ENCODE results near the gene ENOX1.

Gene ENOX1

DNA sequence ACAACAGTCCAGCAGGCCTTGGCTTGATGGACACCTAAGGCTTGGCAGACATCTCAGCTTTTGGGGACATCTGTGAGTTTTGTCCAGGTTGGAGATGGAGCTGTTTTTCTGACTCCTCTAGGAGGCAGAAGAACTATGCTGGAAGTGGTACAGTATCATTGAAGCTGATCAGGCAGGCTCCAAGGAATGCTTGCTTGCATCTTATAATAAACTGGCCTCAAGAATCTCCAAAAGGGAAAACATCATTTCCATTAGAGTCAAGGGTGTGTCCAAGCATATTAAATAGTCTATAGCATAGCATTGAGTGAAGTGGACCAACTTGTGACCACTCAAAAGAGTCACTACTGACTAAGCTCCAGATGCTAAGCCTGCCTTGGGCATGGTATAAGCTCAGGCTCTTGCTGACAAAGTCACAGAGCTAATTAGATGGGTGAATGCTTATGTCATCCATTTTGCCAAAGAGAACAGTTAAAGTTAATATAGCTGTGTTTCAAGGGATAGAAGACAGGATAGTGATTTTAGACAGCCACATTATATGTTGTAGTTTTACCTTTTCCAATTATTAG is 547.4 kb downstream of the ENOX1 start:
- H3K9me3 ChIP-seq (ENCODE audit: control insufficient read depth, low read length), result no peaks in the 10 kb centered on the region
- no peak overlapping the region for H3K27ac ChIP-seq (ENCODE audit: low read depth, low read length, severe bottlenecking)

DNA sequence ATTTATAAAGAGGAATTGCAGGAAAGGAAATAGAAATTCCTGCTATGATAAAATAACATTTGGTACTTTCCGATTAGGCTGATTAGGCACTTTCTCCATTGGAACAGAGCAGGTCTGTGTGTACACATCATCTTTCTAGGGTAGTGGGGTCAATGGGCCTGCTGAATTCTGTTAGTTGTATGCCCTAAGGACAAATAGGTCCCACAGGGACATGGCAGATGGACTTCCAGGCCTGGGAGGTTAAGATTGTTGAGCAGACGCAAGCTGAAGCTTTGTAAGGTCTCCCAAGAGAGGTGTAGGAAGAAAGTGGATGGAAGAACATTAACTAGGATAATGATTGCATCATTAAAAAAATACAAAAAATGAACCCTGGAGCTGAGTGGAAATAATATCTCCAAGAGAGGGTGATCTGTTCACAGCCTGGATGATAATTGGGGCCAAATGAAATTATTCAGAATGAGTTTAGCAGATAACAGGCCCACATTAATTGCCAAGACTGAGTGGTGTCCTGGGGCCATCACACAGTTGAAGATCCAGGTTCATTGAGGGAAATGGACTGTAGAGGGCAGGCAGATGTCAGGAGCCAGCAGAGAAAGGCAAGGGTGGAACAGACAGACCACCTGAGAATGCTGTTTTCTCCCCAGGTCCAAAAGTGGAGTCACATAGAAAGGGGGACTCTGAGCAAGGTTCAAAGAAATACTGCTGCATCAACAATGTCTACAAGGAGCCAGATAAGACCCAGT is 548.3 kb downstream of the ENOX1 start:
- Histone ChIP-seq H3K4me1 (ENCODE audit: control insufficient read depth, insufficient read depth, low read length, poor library complexity, severe bottlenecking) (no peaks in the 10 kb centered on the region), H3K36me3 (ENCODE audit: control insufficient read depth, insufficient read depth, low read length) (no peaks in the 10 kb centered on the region), H3K9me3 (ENCODE audit: control insufficient read depth, low read length) (no peaks in the 10 kb centered on the region), H3K4me3 (ENCODE audit: extremely low read depth, insufficient read depth, low read length, poor library complexity, severe bottlenecking) (no peak overlapping the region), H3K27ac (ENCODE audit: low read depth, low read length, severe bottlenecking) (no peak overlapping the region)
- WGBS, 2 experiments (ENCODE audit: insufficient coverage in 2 of 2), result 80 to 86% methylated on average over 1 of the region's 2 CpGs

More for the DNA sequence above, 547.4 kb downstream of the ENOX1 start:
- no peak overlapping the region for H3K4me3 ChIP-seq (ENCODE audit: extremely low read depth, insufficient read depth, low read length, poor library complexity, severe bottlenecking)
- no peaks in the 10 kb centered on the region for H3K4me1 ChIP-seq (ENCODE audit: control insufficient read depth, insufficient read depth, low read length, poor library complexity, severe bottlenecking)
- no peaks in the 10 kb centered on the region for H3K36me3 ChIP-seq (ENCODE audit: control insufficient read depth, insufficient read depth, low read length)

DNA sequence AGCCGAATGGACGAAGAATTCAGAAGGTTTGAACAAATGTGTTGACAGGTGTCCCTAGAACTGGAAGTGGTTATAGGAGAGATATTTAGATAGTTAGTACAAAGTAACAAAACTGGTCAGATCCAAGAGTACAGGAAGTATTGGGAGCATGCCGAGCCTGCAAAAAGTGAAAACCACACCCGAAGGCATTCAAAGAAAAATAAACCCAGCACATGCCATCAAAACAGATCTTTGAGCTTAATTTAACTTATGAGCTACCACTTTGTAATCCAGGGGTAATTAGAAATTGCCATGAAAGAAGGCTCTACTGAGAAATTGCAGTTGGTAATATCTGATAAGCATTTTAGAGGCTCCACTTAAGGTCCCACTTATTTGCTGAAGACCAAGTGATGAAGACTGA is 549.2 kb downstream of the ENOX1 start:
- 88 to 92% methylated on average over 2 to 4 of the region's 4 CpGs for WGBS, 2 experiments (ENCODE audit: insufficient coverage in 2 of 2)
- Histone ChIP-seq H3K36me3 (ENCODE audit: control insufficient read depth, insufficient read depth, low read length) (no peaks in the 10 kb centered on the region), H3K4me3 (ENCODE audit: extremely low read depth, insufficient read depth, low read length, poor library complexity, severe bottlenecking) (no peak overlapping the region), H3K4me1 (ENCODE audit: control insufficient read depth, insufficient read depth, low read length, poor library complexity, severe bottlenecking) (no peaks in the 10 kb centered on the region), H3K27ac (ENCODE audit: low read depth, low read length, severe bottlenecking) (no peak overlapping the region), H3K9me3 (ENCODE audit: control insufficient read depth, low read length) (no peaks in the 10 kb centered on the region)

DNA sequence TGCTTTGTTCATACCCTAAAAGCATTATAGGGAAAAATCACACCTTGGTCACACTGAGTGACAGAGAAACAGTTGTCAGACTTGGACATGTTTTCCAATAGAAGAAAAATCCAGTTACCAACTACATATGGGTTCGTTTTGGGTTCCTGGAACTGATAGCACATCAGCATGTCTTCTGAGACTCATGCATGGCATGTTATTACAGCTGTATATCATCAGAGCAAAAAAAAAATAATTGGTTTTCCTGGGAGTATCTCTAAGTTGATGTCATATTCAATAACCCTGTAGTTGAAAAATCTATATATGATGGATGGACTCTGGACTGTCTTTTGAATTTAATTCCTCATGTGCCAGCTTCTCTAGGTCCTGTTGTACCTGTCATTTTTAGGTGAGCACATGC is 551.7 kb downstream of the ENOX1 start:
- no peaks in the 10 kb centered on the region for H3K9me3 ChIP-seq (ENCODE audit: control insufficient read depth, low read length)
- no peaks in the 10 kb centered on the region for H3K36me3 ChIP-seq (ENCODE audit: control insufficient read depth, insufficient read depth, low read length)
- WGBS, 2 experiments (ENCODE audit: insufficient coverage in 2 of 2), result 80% methylated on average over 1 of the region's 1 CpG; no CpG with 5 or more reads in 1 of the 2 experiments
- no peak overlapping the region for H3K27ac ChIP-seq (ENCODE audit: low read depth, low read length, severe bottlenecking)
- no peak overlapping the region for H3K4me3 ChIP-seq (ENCODE audit: extremely low read depth, insufficient read depth, low read length, poor library complexity, severe bottlenecking)
- H3K4me1 ChIP-seq (ENCODE audit: control insufficient read depth, insufficient read depth, low read length, poor library complexity, severe bottlenecking), result peaks cover 2% of the 10 kb centered on the region

DNA sequence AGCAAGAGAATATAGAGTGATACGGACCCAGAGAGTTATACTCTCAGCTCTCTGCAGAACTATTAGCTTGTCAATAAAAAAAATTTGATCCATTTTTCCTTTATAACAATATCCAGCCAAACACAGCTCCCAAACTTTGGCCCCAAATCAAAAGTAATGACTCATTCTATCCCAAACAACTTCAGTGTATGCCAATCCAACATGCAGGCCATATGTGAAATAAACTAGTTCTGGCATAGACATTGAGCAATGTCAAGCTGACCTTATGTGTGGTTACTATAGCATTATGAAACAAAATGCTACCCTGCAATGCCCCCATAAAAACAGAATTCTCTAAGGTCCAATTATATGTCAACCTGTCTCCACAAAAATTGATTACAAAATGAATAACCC is 553.9 kb downstream of the ENOX1 start:
- 100% methylated on average over 1 of the region's 1 CpG for WGBS, 2 experiments (ENCODE audit: insufficient coverage in 2 of 2)
- Histone ChIP-seq H3K27ac (ENCODE audit: low read depth, low read length, severe bottlenecking) (no peak overlapping the region), H3K36me3 (ENCODE audit: control insufficient read depth, insufficient read depth, low read length) (no peaks in the 10 kb centered on the region)

DNA sequence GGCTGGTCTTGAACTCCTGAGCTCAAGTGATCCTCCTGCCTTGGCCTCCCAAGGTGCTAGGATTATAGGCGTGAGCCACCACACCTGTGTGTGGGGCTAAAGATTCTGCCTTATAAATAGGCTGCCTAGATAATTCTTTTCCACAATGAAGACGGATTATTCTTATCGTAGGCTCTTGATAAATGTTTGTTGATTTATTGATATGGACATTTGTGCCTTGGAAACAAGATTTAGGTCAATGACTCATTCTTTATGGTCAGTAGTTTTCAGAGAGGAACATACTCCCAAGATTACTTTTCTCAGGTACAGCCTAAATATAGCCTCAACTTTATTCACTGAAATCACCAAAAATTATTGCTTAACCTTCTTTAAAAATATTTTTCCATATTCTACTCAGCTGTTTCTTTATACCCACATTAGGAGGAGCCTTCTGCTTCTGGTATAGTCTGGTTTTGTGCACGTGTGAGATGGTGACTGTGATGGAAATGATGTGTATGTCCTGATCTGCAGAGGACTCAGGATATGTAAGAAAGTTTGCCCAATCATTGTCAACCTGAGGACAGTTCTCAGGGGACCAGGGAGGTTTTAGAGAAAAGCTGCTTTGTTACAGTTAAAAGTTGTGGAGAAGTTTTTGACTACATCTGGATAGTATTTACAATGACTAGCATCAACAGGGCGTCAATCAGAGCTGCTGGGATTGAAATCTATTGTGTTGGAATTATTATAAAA is 554.5 kb downstream of the ENOX1 start:
- peaks cover 4% of the 10 kb centered on the region for H3K4me1 ChIP-seq (ENCODE audit: control insufficient read depth, insufficient read depth, low read length, poor library complexity, severe bottlenecking)
- WGBS, 2 experiments (ENCODE audit: insufficient coverage in 2 of 2), result 94 to 100% methylated on average over 4 of the region's 5 CpGs
- no peak overlapping the region for H3K27ac ChIP-seq (ENCODE audit: low read depth, low read length, severe bottlenecking)
- H3K4me3 ChIP-seq (ENCODE audit: extremely low read depth, insufficient read depth, low read length, poor library complexity, severe bottlenecking), result no peak overlapping the region
- H3K9me3 ChIP-seq (ENCODE audit: control insufficient read depth, low read length), result no peaks in the 10 kb centered on the region
- no peaks in the 10 kb centered on the region for H3K36me3 ChIP-seq (ENCODE audit: control insufficient read depth, insufficient read depth, low read length)

More for the DNA sequence above, 553.9 kb downstream of the ENOX1 start:
- Histone ChIP-seq H3K4me3 (ENCODE audit: extremely low read depth, insufficient read depth, low read length, poor library complexity, severe bottlenecking) (no peak overlapping the region), H3K4me1 (ENCODE audit: control insufficient read depth, insufficient read depth, low read length, poor library complexity, severe bottlenecking) (peaks cover 4% of the 10 kb centered on the region), H3K9me3 (ENCODE audit: control insufficient read depth, low read length) (no peaks in the 10 kb centered on the region)

DNA sequence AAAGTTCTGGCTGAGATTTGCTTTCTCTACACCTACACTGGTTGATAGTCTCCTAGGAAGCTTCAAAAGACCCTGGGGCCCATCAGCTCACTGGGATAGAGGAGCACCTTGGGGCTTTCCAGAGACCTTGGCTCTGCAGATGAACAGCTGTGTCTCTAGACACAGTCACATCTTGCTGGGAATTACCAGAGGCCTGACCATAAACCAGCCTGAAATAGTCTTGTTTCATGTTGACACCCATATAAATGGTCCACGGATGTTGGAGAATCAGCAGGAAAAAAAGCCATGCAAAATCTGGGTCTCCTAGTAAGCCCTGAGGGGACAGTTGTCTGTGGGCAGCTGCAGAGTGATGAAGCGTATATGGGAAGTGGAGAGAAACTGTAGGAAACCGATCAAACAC is 555.8 kb downstream of the ENOX1 start:
- no peaks in the 10 kb centered on the region for H3K9me3 ChIP-seq (ENCODE audit: control insufficient read depth, low read length)
- no peak overlapping the region for H3K27ac ChIP-seq (ENCODE audit: low read depth, low read length, severe bottlenecking)
- H3K4me1 ChIP-seq (ENCODE audit: control insufficient read depth, insufficient read depth, low read length, poor library complexity, severe bottlenecking), result peaks cover 4% of the 10 kb centered on the region
- no peaks in the 10 kb centered on the region for H3K36me3 ChIP-seq (ENCODE audit: control insufficient read depth, insufficient read depth, low read length)
- WGBS, 2 experiments (ENCODE audit: insufficient coverage in 2 of 2), result 76 to 100% methylated on average over 1 to 3 of the region's 3 CpGs
- no peak overlapping the region for H3K4me3 ChIP-seq (ENCODE audit: extremely low read depth, insufficient read depth, low read length, poor library complexity, severe bottlenecking)

DNA sequence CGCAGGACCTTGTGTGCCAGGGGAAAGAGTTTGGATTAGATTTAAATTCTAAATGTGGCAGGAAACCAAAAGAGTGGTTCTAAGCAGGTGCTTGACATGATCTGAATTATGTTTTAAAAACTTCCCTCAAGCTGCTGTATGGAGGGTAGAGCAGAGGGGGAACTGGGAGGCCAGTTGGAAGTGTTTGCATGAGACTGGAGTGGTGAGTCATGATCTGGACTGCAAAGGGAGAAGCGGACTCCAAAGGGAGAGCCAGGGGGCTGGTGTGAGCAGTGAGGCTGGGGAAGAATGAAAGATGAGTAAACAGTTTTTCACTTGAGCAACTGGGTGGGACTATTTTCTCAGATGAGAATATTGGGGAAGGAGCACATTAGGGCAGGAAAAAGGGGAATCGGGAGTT is 557.3 kb downstream of the ENOX1 start:
- 50 to 58% methylated on average over 2 to 3 of the region's 3 CpGs for WGBS, 2 experiments (ENCODE audit: insufficient coverage in 2 of 2)
- H3K27ac ChIP-seq (ENCODE audit: low read depth, low read length, severe bottlenecking), result no peak overlapping the region
- no peaks in the 10 kb centered on the region for H3K9me3 ChIP-seq (ENCODE audit: control insufficient read depth, low read length)
- no peak overlapping the region for H3K4me3 ChIP-seq (ENCODE audit: extremely low read depth, insufficient read depth, low read length, poor library complexity, severe bottlenecking)
- peaks cover 4% of the 10 kb centered on the region for H3K4me1 ChIP-seq (ENCODE audit: control insufficient read depth, insufficient read depth, low read length, poor library complexity, severe bottlenecking)
- no peaks in the 10 kb centered on the region for H3K36me3 ChIP-seq (ENCODE audit: control insufficient read depth, insufficient read depth, low read length)

DNA sequence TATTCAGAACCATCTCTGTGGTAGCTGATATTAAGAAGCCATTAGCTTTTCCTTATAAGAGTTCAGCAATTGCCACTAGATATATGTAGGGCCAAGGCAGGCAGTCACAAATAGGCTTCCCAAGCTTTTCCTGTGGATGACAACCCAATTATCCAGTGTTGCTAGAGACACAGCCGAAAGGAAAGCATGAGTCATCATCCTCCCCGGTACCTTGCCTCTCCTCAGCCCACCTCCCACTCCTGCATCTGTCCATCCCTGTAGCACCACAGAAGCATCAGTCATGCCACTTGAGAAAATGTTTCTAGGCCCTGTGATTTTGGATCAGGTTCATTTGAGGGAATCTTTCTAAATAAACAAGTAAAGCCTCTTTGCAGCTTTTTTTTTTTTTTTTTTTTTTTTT is 559.1 kb downstream of the ENOX1 start:
- no peaks in the 10 kb centered on the region for H3K36me3 ChIP-seq (ENCODE audit: control insufficient read depth, insufficient read depth, low read length)
- H3K4me3 ChIP-seq (ENCODE audit: extremely low read depth, insufficient read depth, low read length, poor library complexity, severe bottlenecking), result no peak overlapping the region
- H3K27ac ChIP-seq (ENCODE audit: low read depth, low read length, severe bottlenecking), result no peak overlapping the region
- WGBS, 2 experiments (ENCODE audit: insufficient coverage in 2 of 2), result 21 to 41% methylated on average over 2 of the region's 2 CpGs
- peaks cover 4% of the 10 kb centered on the region for H3K4me1 ChIP-seq (ENCODE audit: control insufficient read depth, insufficient read depth, low read length, poor library complexity, severe bottlenecking)
- H3K9me3 ChIP-seq (ENCODE audit: control insufficient read depth, low read length), result no peaks in the 10 kb centered on the region

DNA sequence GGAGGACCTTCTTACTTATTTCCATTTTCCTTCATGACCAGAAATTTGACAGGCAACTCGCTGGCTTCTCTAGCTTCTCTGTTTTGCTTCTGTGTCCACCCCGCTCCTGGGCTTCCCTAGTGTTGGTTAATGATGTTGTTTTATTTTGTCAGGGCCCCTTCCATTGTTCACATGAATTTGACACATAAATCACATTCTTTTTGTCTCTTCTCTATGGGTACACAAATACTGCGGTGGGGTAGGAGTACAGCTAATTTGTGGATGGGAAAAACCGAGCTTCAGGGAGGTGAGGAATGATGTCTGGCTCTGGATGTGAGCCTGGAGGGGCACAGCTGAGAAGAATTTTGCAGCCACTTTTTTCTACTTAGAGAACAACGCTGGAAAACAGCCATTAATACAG is 563.6 kb downstream of the ENOX1 start:
- Histone ChIP-seq H3K4me1 (ENCODE audit: control insufficient read depth, insufficient read depth, low read length, poor library complexity, severe bottlenecking) (peaks cover 6% of the 10 kb centered on the region), H3K27ac (ENCODE audit: low read depth, low read length, severe bottlenecking) (no peak overlapping the region), H3K36me3 (ENCODE audit: control insufficient read depth, insufficient read depth, low read length) (no peaks in the 10 kb centered on the region), H3K9me3 (ENCODE audit: control insufficient read depth, low read length) (no peaks in the 10 kb centered on the region), H3K4me3 (ENCODE audit: extremely low read depth, insufficient read depth, low read length, poor library complexity, severe bottlenecking) (no peak overlapping the region)
- 40 to 80% methylated on average over 1 of the region's 5 CpGs for WGBS, 2 experiments (ENCODE audit: insufficient coverage in 2 of 2)

DNA sequence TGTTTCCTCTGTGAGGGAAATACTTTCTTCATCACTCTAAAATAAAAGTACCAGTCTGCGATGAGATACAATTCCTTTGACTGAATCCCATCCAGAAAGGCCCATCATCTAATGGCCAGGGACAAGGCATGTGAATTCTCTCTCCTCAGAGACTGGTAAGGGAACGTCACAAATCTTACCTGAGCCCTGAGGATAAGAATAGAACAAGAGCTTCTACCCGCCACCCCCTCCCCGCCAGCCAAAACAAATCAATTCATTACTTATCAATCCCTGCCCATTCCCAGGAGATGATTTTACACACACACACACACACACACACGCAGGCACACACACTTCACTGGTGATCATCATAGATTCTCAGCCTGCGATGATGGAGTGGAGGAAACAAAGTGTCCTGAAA is 564.7 kb downstream of the ENOX1 start:
- peaks cover 6% of the 10 kb centered on the region for H3K4me1 ChIP-seq (ENCODE audit: control insufficient read depth, insufficient read depth, low read length, poor library complexity, severe bottlenecking)
- no peaks in the 10 kb centered on the region for H3K36me3 ChIP-seq (ENCODE audit: control insufficient read depth, insufficient read depth, low read length)
- H3K4me3 ChIP-seq (ENCODE audit: extremely low read depth, insufficient read depth, low read length, poor library complexity, severe bottlenecking), result no peak overlapping the region
- no peak overlapping the region for H3K27ac ChIP-seq (ENCODE audit: low read depth, low read length, severe bottlenecking)
- WGBS, 2 experiments (ENCODE audit: insufficient coverage in 2 of 2), result 92 to 100% methylated on average over 3 of the region's 6 CpGs
- no peaks in the 10 kb centered on the region for H3K9me3 ChIP-seq (ENCODE audit: control insufficient read depth, low read length)

Measured in mesodermal cell (in vitro differentiated cells).